ENCODE results near the gene GDI1. TPM values are rescaled to one million over a fixed set of nuclear protein-coding genes. Genes with fewer than 3 reads are reported as not detected.

GDI1 gene
- total and polyA plus RNA-seq, 2 experiments from 2014 or later, result 48.5 to 95.9 TPM

- no peak overlapping the region; the same call in 2 of the 3 replicates for H3K4me3 Mint-ChIP-seq
- no peak for ATAC-seq
- no peak overlapping the region for H3K4me2 ChIP-seq
Measured at GRCh38 chrX:154413142-154413541, 23.8 kb upstream of the GDI1 start.

GRCh38 chrX:154417157-154417556 lies 19.8 kb upstream of the GDI1 start:
- no peaks in the 10 kb centered on the region for H3K79me2 ChIP-seq (replicated peaks; ENCODE audit: insufficient read depth)
- H2AFZ ChIP-seq, result no peak overlapping the region
- DNase-seq (ENCODE audit: low spot score) (no peak), ATAC-seq (no peak)
- no peaks in the 10 kb centered on the region for H3K4me1 Mint-ChIP-seq
- no peaks in the 10 kb centered on the region for H3F3A ChIP-seq (replicated peaks; ENCODE audit: low read depth)
- H3K4me3 ChIP-seq, result no peak overlapping the region
- H3K36me3 Mint-ChIP-seq (ENCODE audit: low read depth), result peaks cover 12% of the 10 kb centered on the region
- no peak overlapping the region for H3K4me3 Mint-ChIP-seq
- no peaks in the 10 kb centered on the region for H4K20me1 ChIP-seq (replicated peaks; ENCODE audit: insufficient read depth)
- no peaks in the 10 kb centered on the region for H3K9me2 ChIP-seq (ENCODE audit: insufficient read depth)
- peaks cover 3% of the 10 kb centered on the region for H3K27me3 Mint-ChIP-seq (ENCODE audit: insufficient read depth, low read depth, poor library complexity)
- H3K9me3 Mint-ChIP-seq, result no peaks in the 10 kb centered on the region
- no peak overlapping the region for H3K4me2 ChIP-seq
- H3K27me3 ChIP-seq (ENCODE audit: insufficient read depth), result no peaks in the 10 kb centered on the region
- H3K4me1 ChIP-seq (ENCODE audit: insufficient read depth), result no peaks in the 10 kb centered on the region; the same call in 1 of the 2 replicates
- H3K36me3 ChIP-seq (ENCODE audit: insufficient read depth), result no peaks in the 10 kb centered on the region
- no peak overlapping the region for H3K27ac ChIP-seq (ENCODE audit: low read depth)
- H3K27ac Mint-ChIP-seq, result no peak overlapping the region
- TF ChIP-seq ZNF331 (CRISPR knock-in tag; IDR thresholded peaks at IDR 0.05; ENCODE audit: low read depth) (no peak), EZH2phosphoT487 (IDR thresholded peaks at IDR 0.05; ENCODE audit: unreplicated experiment) (no peak), ZNF462 (CRISPR knock-in tag; IDR thresholded peaks at IDR 0.05) (no peak), POLR2AphosphoS5 (IDR thresholded peaks at IDR 0.05; ENCODE audit: low read depth) (no peak), JUNB (IDR thresholded peaks at IDR 0.05; ENCODE audit: unreplicated experiment) (no peak), NANOG (IDR thresholded peaks at IDR 0.05; ENCODE audit: borderline replicate concordance) (no peak)
- TF ChIP-seq, protein P1, sequence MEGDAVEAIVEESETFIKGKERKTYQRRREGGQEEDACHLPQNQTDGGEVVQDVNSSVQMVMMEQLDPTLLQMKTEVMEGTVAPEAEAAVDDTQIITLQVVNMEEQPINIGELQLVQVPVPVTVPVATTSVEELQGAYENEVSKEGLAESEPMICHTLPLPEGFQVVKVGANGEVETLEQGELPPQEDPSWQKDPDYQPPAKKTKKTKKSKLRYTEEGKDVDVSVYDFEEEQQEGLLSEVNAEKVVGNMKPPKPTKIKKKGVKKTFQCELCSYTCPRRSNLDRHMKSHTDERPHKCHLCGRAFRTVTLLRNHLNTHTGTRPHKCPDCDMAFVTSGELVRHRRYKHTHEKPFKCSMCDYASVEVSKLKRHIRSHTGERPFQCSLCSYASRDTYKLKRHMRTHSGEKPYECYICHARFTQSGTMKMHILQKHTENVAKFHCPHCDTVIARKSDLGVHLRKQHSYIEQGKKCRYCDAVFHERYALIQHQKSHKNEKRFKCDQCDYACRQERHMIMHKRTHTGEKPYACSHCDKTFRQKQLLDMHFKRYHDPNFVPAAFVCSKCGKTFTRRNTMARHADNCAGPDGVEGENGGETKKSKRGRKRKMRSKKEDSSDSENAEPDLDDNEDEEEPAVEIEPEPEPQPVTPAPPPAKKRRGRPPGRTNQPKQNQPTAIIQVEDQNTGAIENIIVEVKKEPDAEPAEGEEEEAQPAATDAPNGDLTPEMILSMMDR (conservative IDR thresholded peaks at IDR 0.05; ENCODE audit: low read depth in 2 of 2), result no peak

More at GRCh38 chrX:154413142-154413541, 23.8 kb upstream of the GDI1 start:
- Histone ChIP-seq H3K36me3 (ENCODE audit: insufficient read depth) (no peaks in the 10 kb centered on the region), H3K4me3 (no peak overlapping the region), H3K4me1 (ENCODE audit: insufficient read depth) (peaks cover 8% of the 10 kb centered on the region; the same call in 1 of the 2 replicates), H3K27ac (ENCODE audit: low read depth) (no peak overlapping the region), H3F3A (replicated peaks; ENCODE audit: low read depth) (no peaks in the 10 kb centered on the region), H2AFZ (no peak overlapping the region), H3K27me3 (ENCODE audit: insufficient read depth) (no peaks in the 10 kb centered on the region), H3K9me2 (ENCODE audit: insufficient read depth) (no peaks in the 10 kb centered on the region), H3K79me2 (replicated peaks; ENCODE audit: insufficient read depth) (no peaks in the 10 kb centered on the region), H4K20me1 (replicated peaks; ENCODE audit: insufficient read depth) (no peaks in the 10 kb centered on the region)
- Mint-ChIP-seq H3K4me1 (peaks cover 12% of the 10 kb centered on the region), H3K9me3 (no peaks in the 10 kb centered on the region), H3K27me3 (ENCODE audit: insufficient read depth, low read depth, poor library complexity) (peaks cover 8% of the 10 kb centered on the region), H3K27ac (no peak overlapping the region), H3K36me3 (ENCODE audit: low read depth) (peaks cover 5% of the 10 kb centered on the region)
- TF ChIP-seq POLR2AphosphoS5 (IDR thresholded peaks at IDR 0.05; ENCODE audit: low read depth) (no peak), ETS1 (IDR thresholded peaks at IDR 0.05) (no peak), EZH2 (IDR thresholded peaks at IDR 0.05; ENCODE audit: low read depth, unreplicated experiment) (no peak), CREB1 (CRISPR knock-in tag; IDR thresholded peaks at IDR 0.05; ENCODE audit: low read depth) (no peak), STAT1 (IDR thresholded peaks at IDR 0.05; ENCODE audit: unreplicated experiment) (no peak)
- DNase-seq (ENCODE audit: low spot score), result no peak
